ENCODE measurements around the gene SCAP. TPM values are rescaled to one million over a fixed set of nuclear protein-coding genes. Genes with fewer than 3 reads are reported as not detected.

SCAP gene
- total and polyA plus RNA-seq, 2 donors (not counting 1 experiment from before 2014, with no cell fraction given): 55.8 to 113 TPM

DNA sequence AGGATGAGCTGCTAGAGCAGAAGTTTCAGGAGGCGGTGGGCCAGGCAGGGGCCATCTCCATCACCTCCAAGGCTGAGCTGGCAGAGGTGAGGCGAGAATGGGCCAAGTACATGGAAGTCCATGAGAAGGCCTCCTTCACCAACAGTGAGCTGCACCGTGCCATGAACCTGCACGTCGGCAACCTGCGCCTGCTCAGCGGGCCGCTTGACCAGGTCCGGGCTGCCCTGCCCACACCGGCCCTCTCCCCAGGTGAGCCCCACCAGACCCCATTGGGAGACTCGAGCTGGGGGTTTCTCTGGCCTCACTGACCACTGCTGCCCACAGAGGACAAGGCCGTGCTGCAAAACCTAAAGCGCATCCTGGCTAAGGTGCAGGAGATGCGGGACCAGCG is 66.9 kb downstream of the SCAP start:
- Mint-ChIP-seq H3K9me3 (ENCODE audit: insufficient read depth) (no peaks in the 10 kb centered on the region), H3K4me1 (peaks cover 2% of the 10 kb centered on the region), H3K4me3 (no peak overlapping the region), H3K27ac (no peak overlapping the region), H3K27me3 (no peaks in the 10 kb centered on the region)
- DNase-seq: no peak
- intact Hi-C loops (cut with micrococcal nuclease): no loop called here
- Histone ChIP-seq H3K79me2 (ENCODE audit: control insufficient read depth, insufficient read depth, low read length) (peaks cover 7% of the 10 kb centered on the region), H3K4me1 (ENCODE audit: control insufficient read depth in 2 of 2, insufficient read depth in 2 of 2, low read length in 2 of 2) (no peaks in the 10 kb centered on the region), H3K9me3 (ENCODE audit: control extremely low read depth in 1 of 3, control insufficient read depth in 2 of 3, insufficient read depth in 1 of 3, low read length in 2 of 3) (no peaks in the 10 kb centered on the region), H3K9ac (ENCODE audit: low read length) (no peak overlapping the region), H3K27ac (ENCODE audit: low read length in 2 of 2) (no peak overlapping the region), H4K20me1 (ENCODE audit: control insufficient read depth, insufficient read depth, low read length, poor library complexity, severe bottlenecking) (peaks cover 22% of the 10 kb centered on the region), H3K4me3 (ENCODE audit: control extremely low read depth in 1 of 5, extremely low read depth in 1 of 5, insufficient read depth in 1 of 5, low read depth in 2 of 5, low read length in 4 of 5) (no peak overlapping the region), H3K4me2 (replicated peaks; ENCODE audit: low read depth, low read length, poor library complexity, severe bottlenecking) (no peak overlapping the region), H3K36me3 (replicated peaks in 1 of 2; ENCODE audit: control extremely low read depth in 1 of 2, control insufficient read depth in 1 of 2, extremely low read depth in 1 of 2, insufficient read depth in 2 of 2, low read length in 1 of 2) (peaks cover 0 to 78% of the 10 kb centered on the region in 2 experiments), H3K27me3 (replicated peaks in 1 of 4; ENCODE audit: control extremely low read depth in 1 of 4, control insufficient read depth in 3 of 4, insufficient read depth in 4 of 4, low read length in 3 of 4) (no peaks in the 10 kb centered on the region), H2AFZ (ENCODE audit: insufficient read depth, low read depth, low read length, poor library complexity, severe bottlenecking) (no peak overlapping the region)
- ATAC-seq (ENCODE audit: low read depth): no peak
- 97% methylated on average over 15 of the region's 15 CpGs for WGBS (ENCODE audit: insufficient coverage)
- CTCF ChIA-PET: interaction anchor here (0.5 to 1.5 kb wide), 3 partner anchors 12 to 74 kb away, joined by 3 to 9 read pairs (median 3); no protein-coding TSS in a partner anchor
- TF ChIP-seq, protein P1, sequence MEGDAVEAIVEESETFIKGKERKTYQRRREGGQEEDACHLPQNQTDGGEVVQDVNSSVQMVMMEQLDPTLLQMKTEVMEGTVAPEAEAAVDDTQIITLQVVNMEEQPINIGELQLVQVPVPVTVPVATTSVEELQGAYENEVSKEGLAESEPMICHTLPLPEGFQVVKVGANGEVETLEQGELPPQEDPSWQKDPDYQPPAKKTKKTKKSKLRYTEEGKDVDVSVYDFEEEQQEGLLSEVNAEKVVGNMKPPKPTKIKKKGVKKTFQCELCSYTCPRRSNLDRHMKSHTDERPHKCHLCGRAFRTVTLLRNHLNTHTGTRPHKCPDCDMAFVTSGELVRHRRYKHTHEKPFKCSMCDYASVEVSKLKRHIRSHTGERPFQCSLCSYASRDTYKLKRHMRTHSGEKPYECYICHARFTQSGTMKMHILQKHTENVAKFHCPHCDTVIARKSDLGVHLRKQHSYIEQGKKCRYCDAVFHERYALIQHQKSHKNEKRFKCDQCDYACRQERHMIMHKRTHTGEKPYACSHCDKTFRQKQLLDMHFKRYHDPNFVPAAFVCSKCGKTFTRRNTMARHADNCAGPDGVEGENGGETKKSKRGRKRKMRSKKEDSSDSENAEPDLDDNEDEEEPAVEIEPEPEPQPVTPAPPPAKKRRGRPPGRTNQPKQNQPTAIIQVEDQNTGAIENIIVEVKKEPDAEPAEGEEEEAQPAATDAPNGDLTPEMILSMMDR (IDR thresholded peaks at IDR 0.05): no peak
- TF ChIP-seq EZH2 (IDR thresholded peaks at IDR 0.05; ENCODE audit: borderline replicate concordance, insufficient read depth, low read depth, low read length, poor library complexity, severe bottlenecking): no peak
- POLR2A ChIA-PET: no interaction called here

GRCh38 chr3:47407896-47408838 is 67.6 kb downstream of the SCAP start:
- Histone ChIP-seq H3K4me1 (ENCODE audit: control insufficient read depth in 2 of 2, insufficient read depth in 2 of 2, low read length in 2 of 2) (no peaks in the 10 kb centered on the region), H3K9ac (ENCODE audit: low read length) (no peak overlapping the region), H3K4me3 (ENCODE audit: control extremely low read depth in 1 of 5, extremely low read depth in 1 of 5, insufficient read depth in 1 of 5, low read depth in 2 of 5, low read length in 4 of 5) (no peak overlapping the region), H3K9me3 (ENCODE audit: control extremely low read depth in 1 of 3, control insufficient read depth in 2 of 3, insufficient read depth in 1 of 3, low read length in 2 of 3) (no peaks in the 10 kb centered on the region), H3K79me2 (ENCODE audit: control insufficient read depth, insufficient read depth, low read length) (peaks cover 14% of the 10 kb centered on the region), H3K27me3 (replicated peaks in 1 of 4; ENCODE audit: control extremely low read depth in 1 of 4, control insufficient read depth in 3 of 4, insufficient read depth in 4 of 4, low read length in 3 of 4) (no peaks in the 10 kb centered on the region), H4K20me1 (ENCODE audit: control insufficient read depth, insufficient read depth, low read length, poor library complexity, severe bottlenecking) (peaks cover 29% of the 10 kb centered on the region), H3K36me3 (replicated peaks in 1 of 2; ENCODE audit: control extremely low read depth in 1 of 2, control insufficient read depth in 1 of 2, extremely low read depth in 1 of 2, insufficient read depth in 2 of 2, low read length in 1 of 2) (peaks cover 0 to 72% of the 10 kb centered on the region in 2 experiments), H3K27ac (ENCODE audit: low read length in 2 of 2) (no peak overlapping the region), H3K4me2 (replicated peaks; ENCODE audit: low read depth, low read length, poor library complexity, severe bottlenecking) (no peak overlapping the region), H2AFZ (ENCODE audit: insufficient read depth, low read depth, low read length, poor library complexity, severe bottlenecking) (no peak overlapping the region)
- intact Hi-C loops (cut with micrococcal nuclease): no loop called here
- WGBS (ENCODE audit: insufficient coverage): 94% methylated on average over 9 of the region's 18 CpGs
- DNase-seq (no peak), ATAC-seq (ENCODE audit: low read depth) (no peak)
- POLR2A ChIA-PET: no interaction called here
- Mint-ChIP-seq H3K27ac (peak overlapping the region; percentile 41), H3K4me1 (peaks cover 2% of the 10 kb centered on the region), H3K27me3 (no peaks in the 10 kb centered on the region), H3K4me3 (no peak overlapping the region), H3K9me3 (ENCODE audit: insufficient read depth) (no peaks in the 10 kb centered on the region)
- no peak for TF ChIP-seq EZH2 (IDR thresholded peaks at IDR 0.05; ENCODE audit: borderline replicate concordance, insufficient read depth, low read depth, low read length, poor library complexity, severe bottlenecking)
- TF ChIP-seq, protein P1 (IDR thresholded peaks at IDR 0.05): no peak
- CTCF ChIA-PET: interaction anchor here (1.5 kb wide), 1 partner anchor 13 kb away, joined by 9 read pairs; no protein-coding TSS in a partner anchor

Data from B cell (primary cell).